Upper lobe of left lung (tissue), 4 donors: ENCODE results near the gene TSPEAR.

Source experiments
- CTCF ChIP-seq, 6 experiments: fragments of 450-650 bp in 4 of 6; fragments of 200-600 bp in 2 of 6; sonication (generic) in 2 of 6; IDR thresholded peaks; one replicate each; pipeline ENCODE4 v1.5.1; 2016 to 2019; ENCODE audit warnings: antibody characterized with exemption in 6 of 6
- EP300 ChIP-seq, 4 donors: sonication (generic); formaldehyde crosslinking; IDR thresholded peaks; one replicate each; pipeline ENCODE4 v1.5.1; 2017; ENCODE audit warnings: antibody characterized with exemption in 4 of 4, control low read depth in 2 of 4
- POLR2A ChIP-seq, 4 donors: fragments of 450-650 bp; IDR thresholded peaks; one replicate each; pipeline ENCODE4 v1.5.1; 2016 to 2017; ENCODE audit warnings: antibody characterized with exemption in 4 of 4, mild to moderate bottlenecking in 2 of 4

GRCh38 chr21:44513389-44514217 lies 197.8 kb downstream of the TSPEAR start:
- TF ChIP-seq POLR2A (IDR thresholded peaks at IDR 0.05) (no peak), CTCF (IDR thresholded peaks at IDR 0.05) (no peak), EP300 (IDR thresholded peaks at IDR 0.05) (no peak)
